Activated CD4-positive, alpha-beta T cell treated with anti-CD3 and anti-CD28 coated beads, Interleukin-2, amount 50 U/mL, for 16 hours (primary cell): Measurements from ENCODE around the gene C11orf87.

Source experiments
- DNase-seq: peaks from one replicate; pipeline ENCODE4 v3.0.0-alpha.2; 2020

Gene C11orf87

DNA sequence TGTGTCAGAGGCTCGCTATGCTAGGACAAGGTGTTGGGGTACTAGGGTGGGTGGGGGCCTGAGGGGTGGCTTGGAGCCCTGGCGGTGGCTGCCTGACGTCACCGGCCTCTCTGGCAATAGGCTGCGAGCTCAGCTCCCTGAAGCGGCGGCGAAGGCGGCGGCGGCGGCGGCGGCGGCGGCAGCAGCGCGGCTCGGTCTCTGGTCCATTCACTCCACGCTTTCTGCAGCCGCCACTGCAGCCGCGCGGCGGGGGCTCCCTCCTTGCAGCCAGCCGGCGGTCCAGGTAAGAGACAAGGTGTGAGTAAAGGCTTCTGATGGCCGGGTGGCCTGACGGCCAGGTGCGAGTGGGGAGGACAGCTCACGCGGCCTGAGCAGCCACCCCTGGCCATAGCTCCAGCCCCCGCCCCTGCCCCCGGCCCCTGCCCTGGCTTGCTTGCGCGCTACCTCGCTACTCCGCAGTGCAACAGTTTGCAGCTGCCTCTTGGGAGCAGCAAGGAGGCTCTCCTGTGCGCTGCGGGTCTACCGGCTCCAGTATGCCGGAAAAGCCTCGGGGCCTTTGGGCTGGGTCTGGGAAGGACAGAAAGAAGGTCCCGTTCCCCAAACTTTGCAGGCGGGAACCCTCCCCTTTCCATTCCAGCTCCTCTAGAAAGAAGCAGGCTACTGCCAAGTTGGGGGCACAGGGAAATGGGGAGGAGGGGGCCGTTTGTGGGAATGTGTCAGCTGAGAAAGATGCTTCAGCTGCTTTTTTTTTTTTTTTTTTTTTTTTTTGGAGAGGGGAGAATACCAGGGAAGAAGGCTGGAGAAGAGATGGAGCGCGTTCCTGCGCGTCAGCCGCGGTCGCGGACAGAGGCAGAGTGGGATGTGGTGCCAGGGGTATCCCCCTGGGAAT lies at the start of gene C11orf87:
TSS of gene C11orf87 (plus strand) at position 210 of the 889 bp plus-strand sequence. CDS start 1,444 bp downstream, outside the sequence.
- no peak for DNase-seq

DNA sequence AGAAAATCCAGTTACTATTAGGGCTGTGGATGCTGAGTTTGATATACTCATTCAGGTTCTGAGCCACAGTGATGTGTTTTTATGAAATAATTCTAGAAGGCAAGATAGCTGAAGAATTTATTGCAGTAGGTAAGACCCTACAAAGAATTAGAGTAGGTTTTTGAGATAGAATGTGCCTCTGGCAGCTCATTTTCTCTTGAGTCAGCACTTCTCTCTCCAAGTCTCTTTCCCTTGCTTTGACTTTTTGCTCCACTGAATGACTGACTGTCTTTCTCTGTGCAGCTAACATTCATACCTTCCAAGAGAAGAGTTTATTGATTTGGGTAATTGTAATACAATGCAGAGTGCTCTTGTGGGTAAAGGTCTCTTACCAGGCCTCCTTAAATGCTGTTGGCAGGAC lies 48.0 kb upstream of the C11orf87 start:
- DNase-seq: no peak

DNA sequence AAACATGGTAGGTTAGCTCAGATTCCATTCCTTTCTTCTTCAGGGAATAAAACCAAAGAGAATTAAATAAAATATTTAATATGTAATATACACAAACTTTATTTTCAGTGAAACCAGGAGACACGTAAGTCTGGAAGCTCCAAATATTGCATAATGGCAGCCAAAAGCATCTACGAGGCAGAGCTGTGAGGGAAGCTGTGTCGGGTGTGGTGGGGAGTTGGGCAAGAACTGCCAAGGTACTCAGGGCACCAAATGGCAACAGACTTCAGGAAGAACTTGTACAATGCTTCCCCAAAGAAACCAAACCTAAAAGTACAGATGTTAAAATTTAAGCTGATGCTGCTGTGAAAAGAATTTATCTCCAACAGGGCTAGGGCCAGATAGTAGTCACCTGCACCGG lies 47.5 kb upstream of the C11orf87 start:
- DNase-seq: no peak

DNA sequence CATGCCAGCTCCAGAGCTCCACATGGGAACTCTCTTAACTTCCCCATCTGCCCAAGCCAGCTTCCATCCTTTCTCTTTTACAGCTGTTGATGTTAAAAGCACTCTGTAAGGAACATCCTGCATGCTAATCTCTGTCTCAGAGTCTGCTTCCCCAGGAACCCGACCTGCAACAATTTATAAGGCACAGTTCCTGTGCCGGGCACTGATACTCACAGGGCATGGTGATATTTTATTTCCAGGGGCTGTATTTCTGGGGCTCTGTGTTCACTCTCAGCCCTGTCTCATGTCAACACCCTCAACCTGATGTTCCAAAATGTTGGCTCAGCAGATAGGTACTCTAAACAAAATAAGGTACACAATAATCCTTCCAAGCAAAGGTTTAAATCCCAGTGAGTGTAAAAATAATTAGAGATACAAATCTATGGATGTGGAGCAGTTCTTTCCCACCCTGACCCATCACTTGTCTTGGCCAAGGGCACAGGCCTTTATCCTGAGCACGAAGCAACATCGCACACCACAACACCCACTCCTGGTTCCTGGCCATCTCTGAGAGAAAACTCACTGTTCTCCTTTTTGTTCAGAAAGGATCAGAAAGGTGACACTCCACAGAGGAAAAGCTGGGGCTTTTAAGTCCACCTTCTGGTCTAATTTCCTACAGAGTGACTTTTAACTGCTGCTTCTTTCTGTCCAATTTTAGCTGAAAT lies 44.8 kb upstream of the C11orf87 start:
- DNase-seq: no peak

DNA sequence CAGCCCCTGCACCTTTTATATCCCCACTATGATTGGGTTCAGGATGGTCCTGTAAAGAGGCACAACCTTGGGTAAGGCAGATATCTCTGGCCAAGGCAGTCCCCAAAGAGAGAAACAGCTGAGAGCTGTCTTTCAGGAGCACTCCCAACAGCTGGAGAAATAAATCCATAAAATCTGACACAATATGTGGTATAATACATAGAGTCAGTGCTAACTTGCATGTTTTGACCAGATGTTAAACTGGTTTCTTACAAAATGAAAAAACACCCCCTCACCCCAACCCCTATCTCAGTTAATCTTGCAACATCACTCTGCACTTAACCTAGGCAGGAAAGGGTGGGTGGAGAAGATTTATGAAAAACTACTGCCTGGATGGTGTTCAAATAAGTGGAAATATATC lies 44.0 kb upstream of the C11orf87 start:
- DNase-seq: no peak

DNA sequence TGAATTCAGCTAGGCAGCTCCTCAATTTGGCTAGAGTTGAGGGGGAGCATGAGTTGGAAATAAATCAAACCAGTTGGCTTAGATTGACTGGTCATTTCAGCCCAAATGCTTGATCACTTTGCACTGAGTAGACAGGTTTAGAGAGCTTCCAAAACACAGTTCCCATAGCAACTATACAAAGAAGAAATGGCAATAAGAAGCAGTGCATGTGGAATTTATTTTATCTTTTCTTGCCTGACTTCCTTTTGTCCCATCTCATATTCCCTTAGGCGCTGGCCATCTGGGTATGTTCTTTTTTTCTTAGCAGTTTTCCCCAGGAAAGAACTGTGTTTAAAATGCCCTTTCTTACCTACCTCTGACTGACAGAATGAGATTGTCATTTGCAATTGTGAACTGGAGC lies 38.7 kb upstream of the C11orf87 start:
- DNase-seq: no peak

DNA sequence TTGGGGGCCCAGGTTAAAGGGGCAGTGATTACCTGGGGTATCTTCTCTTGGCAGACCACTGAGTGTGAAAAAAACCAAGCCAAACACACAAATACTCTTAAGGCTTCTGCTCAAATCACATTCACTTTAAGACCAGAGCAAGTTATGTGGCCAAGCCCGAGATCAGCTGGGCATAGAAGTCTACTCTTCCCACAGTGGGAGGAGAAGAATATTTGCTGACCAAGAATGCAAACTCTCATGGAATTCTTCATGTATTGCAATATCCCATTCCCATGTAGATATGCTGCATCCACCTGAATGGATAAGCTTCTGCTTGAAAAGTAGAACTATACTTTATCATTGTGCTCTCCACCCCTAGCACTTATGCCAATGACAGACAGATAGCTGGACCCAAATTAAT lies 37.1 kb upstream of the C11orf87 start:
- DNase-seq: no peak

DNA sequence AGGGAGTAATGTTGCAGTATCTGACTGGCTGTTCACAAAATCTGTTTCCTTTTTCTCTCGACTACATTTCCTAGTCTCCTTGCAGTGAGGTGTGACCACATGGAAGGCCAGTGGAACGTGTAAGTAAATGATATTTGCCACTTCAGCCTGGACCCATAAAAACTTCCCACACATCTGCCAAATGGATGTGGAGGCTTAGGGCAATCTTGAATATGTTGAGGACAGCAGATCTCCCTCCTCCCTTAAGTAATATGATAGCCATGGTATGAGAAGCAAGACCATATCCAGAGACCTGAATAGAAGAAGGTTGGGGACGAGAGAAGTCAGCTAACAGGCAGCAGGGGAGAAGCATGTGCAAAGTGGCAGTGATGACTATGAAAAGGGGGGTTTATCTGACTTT lies 33.0 kb upstream of the C11orf87 start:
- no peak for DNase-seq

DNA sequence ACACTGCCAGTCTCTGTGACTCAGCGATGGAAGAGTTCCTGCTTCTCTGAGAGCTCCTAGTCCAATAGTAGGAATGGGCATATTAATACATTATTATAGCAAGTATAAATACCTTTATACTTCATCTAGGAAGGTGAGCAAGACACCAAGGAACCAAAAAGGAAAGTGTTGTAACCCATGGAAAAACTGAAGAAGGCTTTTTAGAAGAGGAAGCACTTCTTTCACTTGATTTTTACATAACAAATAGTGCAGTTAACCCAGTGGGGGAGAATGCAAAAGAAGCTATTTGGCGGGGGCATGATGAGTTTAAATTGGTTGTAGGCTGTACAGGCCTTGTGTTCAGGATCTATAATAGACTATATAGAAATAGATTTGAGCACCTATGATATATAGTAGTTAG lies 31.2 kb upstream of the C11orf87 start:
- DNase-seq: no peak

DNA sequence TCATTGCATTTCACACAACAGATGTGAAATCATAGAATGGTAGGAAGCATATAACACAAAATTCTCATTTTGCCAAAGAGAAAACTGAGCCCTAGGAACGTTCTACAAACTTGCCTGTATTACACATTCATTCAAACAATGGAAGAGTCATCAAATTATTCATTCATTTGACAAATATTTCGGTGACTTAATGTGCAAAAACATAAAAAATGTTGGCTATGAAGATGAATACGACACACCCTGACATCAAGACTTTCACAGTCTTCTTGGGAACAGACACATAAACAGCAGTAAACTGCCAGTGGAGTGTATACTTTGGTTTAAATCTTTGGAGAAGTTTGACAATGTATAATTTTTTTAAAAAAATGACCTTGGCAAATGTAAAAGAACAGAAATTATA lies 20.4 kb upstream of the C11orf87 start:
- no peak for DNase-seq

DNA sequence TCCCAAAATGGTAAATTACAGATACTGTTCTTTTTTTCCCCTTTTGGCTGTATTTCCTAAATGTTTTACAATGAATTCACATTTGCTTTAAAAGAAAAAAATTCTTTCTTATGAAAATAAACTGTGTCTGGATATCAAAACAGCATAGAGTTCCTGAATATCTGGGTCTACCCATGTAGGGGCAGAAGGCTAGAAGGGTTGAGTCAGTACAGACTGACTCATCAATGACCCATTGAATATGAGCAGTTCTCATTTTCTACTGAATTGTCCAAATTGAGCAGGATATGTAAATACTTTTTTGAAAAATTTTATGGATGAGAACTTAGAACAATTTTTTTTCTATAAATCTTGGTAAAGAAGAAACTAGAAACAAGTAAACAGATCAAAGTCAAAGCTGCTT lies 16.3 kb upstream of the C11orf87 start:
- no peak for DNase-seq

DNA sequence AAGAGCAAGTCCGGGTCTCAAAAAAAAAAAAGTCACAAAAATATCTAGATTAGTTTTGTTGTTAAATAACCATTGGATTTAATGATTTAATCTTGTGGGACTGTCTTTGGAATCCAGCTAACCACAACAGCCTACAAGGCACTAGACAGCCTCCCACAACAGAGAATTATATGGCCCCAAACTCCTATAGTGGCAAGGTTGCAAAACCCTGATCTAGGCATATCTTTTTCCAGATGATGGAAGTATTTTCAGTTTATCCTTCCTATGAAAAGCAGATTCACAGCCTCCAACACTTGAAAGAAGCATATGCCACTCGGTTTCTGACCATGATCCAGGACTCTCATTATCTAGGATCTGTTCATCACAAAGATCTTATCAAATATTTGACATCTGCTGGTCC lies 5.4 kb upstream of the C11orf87 start:
- no peak for DNase-seq

DNA sequence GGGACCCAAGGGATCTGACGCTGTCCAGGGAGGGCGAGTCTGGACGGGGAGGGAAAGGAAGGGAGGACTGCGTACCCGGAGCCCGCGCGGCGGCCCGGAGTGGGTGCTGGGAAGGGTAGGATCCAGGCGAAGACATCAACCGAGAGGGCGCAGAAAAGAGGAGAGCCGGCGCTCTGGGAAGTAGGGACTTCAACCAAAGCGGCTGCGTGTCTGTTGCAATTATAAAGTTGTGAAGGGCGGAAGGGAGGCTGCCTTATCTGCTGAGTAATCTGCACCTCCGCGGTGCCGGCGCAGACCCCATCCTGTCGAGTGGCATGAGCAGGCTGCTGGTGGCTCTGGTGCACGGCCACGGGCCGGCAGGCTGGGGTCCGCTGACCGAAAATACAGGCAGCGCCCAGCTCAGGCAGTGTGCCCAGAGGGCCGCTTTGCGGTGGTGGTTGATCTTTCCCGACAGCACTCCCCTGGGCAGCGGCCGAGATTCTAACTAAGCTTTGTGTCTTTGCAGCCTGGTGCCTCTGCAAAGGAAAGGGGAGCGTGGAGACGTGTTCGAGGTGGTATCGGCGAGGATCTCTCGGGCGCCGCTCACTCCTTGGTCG lies 978 bp downstream of the C11orf87 start:
- no peak for DNase-seq

DNA sequence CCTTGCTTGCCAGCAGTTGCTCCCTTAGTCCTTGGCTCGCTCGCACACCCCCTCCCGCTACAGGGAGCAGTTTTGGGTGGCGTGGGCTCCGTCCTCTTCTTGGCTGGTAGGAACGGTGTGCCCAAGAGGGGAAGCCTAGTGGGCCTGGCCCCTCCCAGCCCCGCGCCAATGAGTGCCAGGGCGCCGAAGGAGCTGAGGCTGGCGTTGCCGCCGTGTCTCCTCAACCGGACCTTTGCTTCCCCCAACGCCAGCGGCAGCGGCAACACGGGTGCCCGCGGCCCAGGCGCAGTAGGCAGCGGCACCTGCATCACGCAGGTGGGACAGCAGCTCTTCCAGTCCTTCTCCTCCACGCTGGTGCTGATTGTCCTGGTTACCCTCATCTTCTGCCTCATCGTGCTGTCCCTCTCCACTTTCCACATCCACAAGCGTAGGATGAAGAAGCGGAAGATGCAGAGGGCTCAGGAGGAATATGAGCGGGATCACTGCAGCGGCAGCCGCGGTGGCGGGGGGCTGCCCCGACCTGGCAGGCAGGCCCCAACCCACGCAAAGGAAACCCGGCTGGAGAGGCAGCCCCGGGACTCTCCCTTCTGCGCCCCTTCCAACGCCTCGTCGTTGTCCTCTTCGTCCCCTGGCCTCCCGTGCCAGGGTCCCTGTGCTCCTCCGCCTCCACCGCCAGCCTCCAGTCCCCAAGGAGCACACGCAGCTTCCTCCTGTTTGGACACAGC lies 1.6 kb downstream of the C11orf87 start:
- DNase-seq: no peak

DNA sequence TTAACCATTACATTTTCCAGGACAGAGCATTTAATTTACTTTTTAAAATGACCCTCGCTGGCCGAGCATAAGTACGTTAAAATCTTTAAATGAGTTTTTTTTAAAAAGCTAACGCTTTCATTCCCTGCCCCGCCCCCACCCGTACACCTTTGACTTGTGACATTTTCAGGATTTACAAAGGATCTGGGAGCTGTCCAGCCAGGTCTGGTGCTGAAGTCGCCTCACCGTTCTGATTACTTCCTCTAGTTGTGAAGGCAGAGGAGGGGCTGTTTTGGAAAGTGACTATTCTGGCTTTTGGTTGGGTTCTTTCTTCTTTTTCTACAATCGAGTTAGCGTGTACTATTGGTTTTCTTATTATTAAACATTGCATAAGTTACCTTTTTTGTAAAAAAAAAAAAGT lies 2.9 kb downstream of the C11orf87 start:
- DNase-seq: no peak

DNA sequence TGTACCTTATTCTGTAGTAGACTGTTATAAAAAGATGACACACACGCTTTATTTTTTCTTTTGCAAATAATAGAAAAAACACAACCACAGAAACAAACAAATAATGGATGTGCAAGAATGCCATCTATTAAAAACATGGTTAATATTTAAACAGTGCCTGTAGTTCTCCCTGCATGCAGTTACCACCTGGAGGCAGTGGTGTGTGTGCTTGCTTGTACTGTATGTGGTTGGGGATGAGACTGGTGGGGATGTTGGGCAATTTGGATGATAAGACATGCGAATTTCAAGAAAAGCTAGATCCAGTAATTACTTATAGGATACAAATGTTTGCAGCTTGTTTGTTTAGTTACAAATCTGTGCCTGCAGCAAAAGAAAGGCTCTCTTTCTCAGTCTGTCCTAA lies 3.6 kb downstream of the C11orf87 start:
- no peak for DNase-seq

DNA sequence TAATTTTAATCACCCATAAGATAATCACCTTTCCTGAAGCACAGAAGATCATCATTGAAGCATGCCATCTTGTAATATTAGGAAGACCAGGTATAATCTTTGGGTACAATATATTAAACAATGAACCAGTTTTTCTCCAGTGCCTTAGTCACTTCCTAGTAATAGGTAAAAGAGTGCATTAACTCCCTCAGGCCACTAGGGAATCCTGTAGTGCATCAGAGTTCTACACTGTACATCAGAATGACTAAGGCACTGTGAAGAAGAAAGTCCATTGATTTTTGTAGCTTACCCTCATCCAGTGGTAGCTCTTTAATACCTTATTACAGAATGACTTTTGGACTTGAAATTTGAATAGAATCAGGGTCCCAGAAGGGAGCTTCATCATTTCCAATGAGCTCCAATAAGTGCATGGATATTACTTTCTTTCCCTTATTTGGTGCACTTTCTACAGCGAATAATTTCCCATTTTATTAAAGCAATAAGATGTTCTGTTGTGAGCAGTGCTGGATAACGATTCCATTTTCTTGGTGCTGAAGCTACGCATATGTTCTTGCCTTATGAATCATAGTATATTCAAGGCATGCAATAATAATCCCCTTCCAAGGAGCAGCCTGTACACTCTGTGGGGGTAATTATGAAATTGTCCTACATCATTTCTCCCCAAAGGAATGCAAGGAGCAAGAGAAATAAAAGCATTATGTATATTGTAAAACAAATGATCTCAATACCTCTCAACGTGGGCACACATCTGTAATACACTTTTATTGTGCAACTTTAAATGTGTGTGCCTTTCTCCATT lies 4.7 kb downstream of the C11orf87 start:
- no peak for DNase-seq

DNA sequence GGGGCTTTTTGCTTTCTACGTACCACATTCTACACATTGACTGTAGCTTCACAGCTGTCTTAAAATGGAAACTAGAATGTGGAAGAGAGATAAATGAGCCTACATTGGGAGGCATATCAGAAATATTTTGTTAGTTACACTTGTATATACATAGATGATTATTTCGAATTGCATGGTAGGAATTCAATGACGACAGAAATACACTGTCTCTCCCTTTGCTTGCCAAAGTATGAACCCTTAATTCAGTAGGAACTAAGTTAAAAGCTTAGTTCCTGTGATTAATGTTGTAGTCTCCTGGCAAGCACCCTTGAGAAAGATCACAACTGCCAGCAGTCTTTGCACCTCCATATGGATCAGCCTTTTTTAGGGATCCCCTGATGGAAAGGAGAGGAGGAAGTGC lies 10.1 kb downstream of the C11orf87 start:
- DNase-seq: no peak

DNA sequence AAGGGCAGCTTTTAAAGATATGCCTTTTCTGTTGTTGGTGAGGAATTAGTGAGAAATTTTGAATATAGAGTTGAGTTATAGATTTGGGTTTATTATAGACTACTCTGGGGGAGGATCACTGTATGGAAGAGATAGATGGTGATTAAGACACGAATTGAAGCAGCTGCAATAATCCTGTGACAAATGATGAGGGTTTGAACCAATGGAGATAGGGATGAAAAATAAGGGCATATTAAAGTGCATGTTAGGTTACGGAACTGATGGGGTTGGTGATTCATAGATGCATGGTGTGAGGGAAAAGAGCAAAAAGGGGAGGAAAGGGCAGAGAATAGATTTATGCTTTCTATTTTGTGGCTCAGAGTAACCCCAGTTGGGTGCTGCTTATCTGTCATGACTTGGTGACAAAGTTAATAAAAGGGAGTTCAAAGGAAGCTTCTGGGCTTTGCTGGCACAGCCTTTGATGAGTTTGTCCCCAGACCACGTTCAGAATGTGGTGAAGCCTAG lies 11.8 kb downstream of the C11orf87 start:
- no peak for DNase-seq

DNA sequence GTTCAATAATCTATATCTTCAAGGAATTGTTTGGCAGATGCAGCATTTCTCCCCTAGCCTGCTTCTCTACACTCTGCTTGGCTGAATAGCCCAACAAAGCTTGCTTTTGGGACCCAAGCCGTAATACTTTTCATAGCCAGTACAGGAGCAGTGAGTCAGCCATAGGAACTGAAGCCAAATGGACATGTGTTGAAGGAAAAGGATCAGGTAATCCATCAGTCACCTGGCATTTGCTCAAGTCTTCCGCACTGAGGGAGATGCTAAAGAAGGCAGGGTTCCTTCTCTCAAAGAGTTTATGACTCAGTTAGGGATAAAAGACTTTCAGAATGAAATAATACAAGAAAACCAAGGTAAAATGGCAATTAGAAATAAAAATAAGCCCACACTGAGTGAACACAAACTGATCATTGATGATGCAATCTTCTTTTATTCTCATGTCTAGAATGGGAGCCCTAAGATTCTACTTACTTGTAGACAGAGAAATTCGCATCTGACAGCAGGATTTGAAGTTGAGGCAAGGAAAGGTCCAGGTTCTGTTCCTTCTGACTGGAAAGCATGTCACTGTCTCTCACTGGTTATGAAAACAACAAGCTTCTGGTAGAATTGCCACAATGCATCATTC lies 13.2 kb downstream of the C11orf87 start:
- DNase-seq: no peak

DNA sequence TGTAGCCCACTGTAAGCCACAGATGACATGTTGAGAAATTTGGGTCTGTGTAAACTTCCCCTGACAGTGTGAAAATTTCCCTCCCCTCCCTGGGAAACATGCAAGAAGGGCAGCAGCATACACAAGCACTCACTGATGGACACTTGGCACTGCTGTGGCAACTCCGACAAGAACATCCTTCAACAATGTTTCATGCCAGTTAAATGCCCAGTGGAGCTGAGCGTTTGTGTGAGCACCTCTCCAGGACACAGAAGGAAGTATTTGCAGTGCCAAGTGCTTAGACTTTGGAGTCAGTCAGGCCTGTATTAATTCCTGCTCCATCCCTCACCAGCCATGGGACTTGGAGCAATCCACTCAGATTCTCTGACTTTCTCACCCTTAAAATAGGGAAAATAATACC lies 17.7 kb downstream of the C11orf87 start:
- no peak for DNase-seq

DNA sequence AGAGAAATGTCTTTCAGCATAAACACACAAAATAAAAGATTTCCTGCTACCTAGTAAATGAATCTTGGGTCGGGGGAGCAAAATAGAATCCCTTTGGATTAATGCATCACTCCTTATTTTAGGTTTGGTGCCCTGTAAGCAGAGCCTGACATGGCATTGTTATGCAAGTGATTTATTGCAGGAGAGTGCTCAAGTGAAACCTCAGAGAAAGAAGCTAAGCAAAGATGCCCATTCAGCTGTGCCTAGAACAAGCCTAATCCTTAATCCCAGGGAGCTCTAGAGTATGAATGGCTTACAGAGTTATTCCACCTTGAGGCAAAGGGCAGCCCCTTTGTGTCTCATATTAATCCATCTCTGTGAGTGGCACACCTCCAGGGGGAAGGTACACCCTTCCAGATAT lies 21.1 kb downstream of the C11orf87 start:
- no peak for DNase-seq
